BJ (cell line): ENCODE results near the gene KCTD7. TPM values are rescaled to one million over a fixed set of nuclear protein-coding genes. Genes with fewer than 3 reads are reported as not detected.

Experiments used
- CTCF ChIA-PET: fragments of 350-600 bp; formaldehyde crosslinking; extraction: SDS; loops from one replicate; lab custom pipeline; 2021; ENCODE audit warnings: antibody characterized with exemption, inconsistent platforms; lab: Yijun Ruan, JAX
- POLR2A ChIA-PET: fragments of 300-600 bp; sonication (Branson Sonifier 250); formaldehyde crosslinking; extraction: SDS; loops from one replicate; lab custom pipeline; 2021; ENCODE audit warnings: antibody characterized with exemption; lab: Charles Lee
- DNase-seq: peaks from one replicate; pipeline ENCODE4 v3.0.0-alpha.2; 2011; ENCODE audit warnings: low read depth
- H3K27me3 ChIP-seq: 2 replicates; pipeline ENCODE4 v1.6.0; 2011; ENCODE audit warnings: low read length; ENCODE audit not compliant: control insufficient read depth, insufficient read depth
- H3K36me3 ChIP-seq: 2 replicates; pipeline ENCODE4 v1.5.1; 2011; ENCODE audit warnings: low read length; ENCODE audit not compliant: control insufficient read depth, insufficient read depth
- H3K4me3 ChIP-seq: 2 replicates; pipeline ENCODE4 v1.5.1; 2011; ENCODE audit warnings: low read depth, mild to moderate bottlenecking, control low read depth, low read length
- polyA plus RNA-seq: library from polyadenylated mRNA; depleted of rRNA; stranded (reverse); fragments of >200 nt; gene quantifications from 2 replicates; pipeline ENCODE4 v1.2.3, GENCODE V29; 2011
- TF ChIP-seq, protein P1 (sequence below): IDR thresholded peaks from 2 replicates; pipeline ENCODE4 v1.5.1; 2011; ENCODE audit warnings: low read depth, mild to moderate bottlenecking, control low read depth, inconsistent platforms, low read length, moderate library complexity; ENCODE audit not compliant: insufficient read depth

KCTD7 gene
- polyA plus RNA-seq, 1 experiment = 21.0 TPM

DNA sequence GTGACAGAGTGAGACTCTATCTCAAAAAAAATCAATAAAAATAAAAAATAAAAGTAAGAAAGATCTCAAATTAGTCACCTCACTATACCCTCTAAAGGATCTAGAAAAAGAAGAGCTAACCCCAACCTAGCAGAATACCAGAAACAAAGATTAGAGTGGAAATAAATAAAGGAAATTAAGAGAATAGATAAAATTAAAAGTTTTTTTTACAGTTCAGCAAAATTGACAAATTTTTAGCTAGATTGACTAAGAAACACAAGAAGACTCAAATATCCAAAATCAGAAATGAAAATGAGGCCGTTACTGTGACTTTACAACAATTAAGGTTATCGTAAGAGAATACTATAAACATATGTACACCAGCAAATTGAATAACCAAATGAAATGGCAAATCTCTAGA lies 29.1 kb downstream of the KCTD7 start:
- Histone ChIP-seq H3K27me3 (no peaks in the 10 kb centered on the region), H3K4me3 (no peak overlapping the region), H3K36me3 (peaks cover 4% of the 10 kb centered on the region; the same call in 1 of the 2 replicates)
- TF ChIP-seq, protein P1, sequence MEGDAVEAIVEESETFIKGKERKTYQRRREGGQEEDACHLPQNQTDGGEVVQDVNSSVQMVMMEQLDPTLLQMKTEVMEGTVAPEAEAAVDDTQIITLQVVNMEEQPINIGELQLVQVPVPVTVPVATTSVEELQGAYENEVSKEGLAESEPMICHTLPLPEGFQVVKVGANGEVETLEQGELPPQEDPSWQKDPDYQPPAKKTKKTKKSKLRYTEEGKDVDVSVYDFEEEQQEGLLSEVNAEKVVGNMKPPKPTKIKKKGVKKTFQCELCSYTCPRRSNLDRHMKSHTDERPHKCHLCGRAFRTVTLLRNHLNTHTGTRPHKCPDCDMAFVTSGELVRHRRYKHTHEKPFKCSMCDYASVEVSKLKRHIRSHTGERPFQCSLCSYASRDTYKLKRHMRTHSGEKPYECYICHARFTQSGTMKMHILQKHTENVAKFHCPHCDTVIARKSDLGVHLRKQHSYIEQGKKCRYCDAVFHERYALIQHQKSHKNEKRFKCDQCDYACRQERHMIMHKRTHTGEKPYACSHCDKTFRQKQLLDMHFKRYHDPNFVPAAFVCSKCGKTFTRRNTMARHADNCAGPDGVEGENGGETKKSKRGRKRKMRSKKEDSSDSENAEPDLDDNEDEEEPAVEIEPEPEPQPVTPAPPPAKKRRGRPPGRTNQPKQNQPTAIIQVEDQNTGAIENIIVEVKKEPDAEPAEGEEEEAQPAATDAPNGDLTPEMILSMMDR = no peak
- no peak for DNase-seq
- ChIA-PET CTCF (no interaction called here), POLR2A (no interaction called here)

DNA sequence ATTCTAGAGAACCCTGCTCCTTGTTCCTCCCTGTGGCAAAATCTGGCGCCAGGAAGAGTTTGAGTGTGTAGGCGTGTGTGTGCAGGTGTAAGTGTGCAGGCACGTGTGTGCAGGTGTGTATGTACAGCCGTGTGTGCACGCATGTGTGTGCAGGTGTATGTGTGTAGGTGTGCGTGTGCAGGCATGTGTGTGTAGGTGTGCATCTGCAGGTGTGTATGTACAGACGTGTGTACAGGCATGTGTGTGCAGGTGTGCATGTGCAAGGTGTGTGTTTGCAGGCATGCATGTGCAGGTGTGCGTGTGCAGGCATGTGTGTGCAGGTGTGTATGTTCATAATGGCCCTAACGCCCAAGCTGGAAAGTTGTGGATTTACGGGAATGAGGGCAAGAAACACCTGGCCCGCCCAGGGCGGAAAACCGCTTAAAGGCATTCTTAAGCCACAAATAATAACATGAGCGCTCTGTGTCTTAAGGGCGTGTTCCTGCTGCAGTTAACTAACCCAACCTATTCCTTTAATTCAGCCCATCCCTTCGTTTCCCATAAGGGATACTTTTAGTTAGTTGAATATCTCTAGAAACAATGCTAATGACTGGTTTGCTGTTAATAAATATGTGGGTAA lies 34.1 kb downstream of the KCTD7 start:
- TF ChIP-seq, protein P1 = no peak
- no peaks in the 10 kb centered on the region for H3K27me3 ChIP-seq
- ChIA-PET POLR2A (no interaction called here), CTCF (no interaction called here)
- H3K4me3 ChIP-seq = no peak overlapping the region
- H3K36me3 ChIP-seq = peaks cover 5% of the 10 kb centered on the region
- DNase-seq = no peak

- CTCF ChIA-PET = no interaction called here
- no peak for DNase-seq
- peaks cover 12% of the 10 kb centered on the region for H3K36me3 ChIP-seq
- POLR2A ChIA-PET = interaction anchor here (0.6 kb wide), 1 partner anchor 459 kb away, joined by 7 read pairs; no protein-coding TSS in a partner anchor
- TF ChIP-seq, protein P1 = no peak
- no peaks in the 10 kb centered on the region for H3K27me3 ChIP-seq
- no peak overlapping the region for H3K4me3 ChIP-seq
These were observed 36.1 kb downstream of the KCTD7 start for GRCh38 chr7:66664590-66665293.

GRCh38 chr7:66666313-66666952 lies 37.8 kb downstream of the KCTD7 start:
- TF ChIP-seq, protein P1 = no peak
- DNase-seq = no peak
- Histone ChIP-seq H3K4me3 (no peak overlapping the region), H3K27me3 (no peaks in the 10 kb centered on the region), H3K36me3 (peaks cover 13% of the 10 kb centered on the region)
- CTCF ChIA-PET = no interaction called here
- POLR2A ChIA-PET = no interaction called here

DNA sequence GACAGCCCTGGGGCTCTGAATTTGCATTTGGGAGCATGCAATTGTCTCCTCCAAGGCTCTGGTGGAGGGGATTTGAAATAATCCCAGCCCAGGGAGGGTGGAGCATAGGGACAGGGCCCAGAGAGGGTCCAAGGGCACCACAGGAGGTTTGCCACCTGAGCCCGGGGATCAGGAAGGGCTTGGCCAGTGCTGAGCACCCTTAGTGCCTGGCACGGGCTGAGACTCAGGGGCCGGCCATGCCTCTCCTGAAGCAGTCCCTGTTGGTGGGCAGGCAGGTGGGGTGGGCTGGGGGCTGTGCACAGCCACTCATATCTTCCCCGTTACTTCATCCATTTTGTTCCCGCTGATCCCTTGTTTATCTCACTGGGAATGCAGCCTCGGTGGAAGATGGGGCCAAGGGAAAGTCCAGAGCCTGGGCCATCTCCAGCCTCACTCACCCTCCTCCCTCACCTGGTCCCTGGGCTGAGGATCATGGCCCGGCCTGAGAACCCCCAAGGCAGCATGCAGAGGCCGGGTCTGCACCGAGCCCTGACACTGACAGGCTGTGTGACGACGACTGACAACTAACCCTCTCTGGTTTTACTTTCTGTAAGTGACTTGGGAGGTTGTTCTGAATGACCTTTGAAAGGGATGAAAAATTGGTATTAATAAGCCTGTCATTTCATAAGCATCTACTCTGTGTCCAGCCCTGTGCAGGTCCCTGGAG lies 38.5 kb downstream of the KCTD7 start:
- POLR2A ChIA-PET = no interaction called here
- no peaks in the 10 kb centered on the region for H3K27me3 ChIP-seq

More for the DNA sequence above, 38.5 kb downstream of the KCTD7 start:
- CTCF ChIA-PET = no interaction called here
- TF ChIP-seq, protein P1 = no peak
- no peak for DNase-seq
- Histone ChIP-seq H3K4me3 (no peak overlapping the region), H3K36me3 (peaks cover 13% of the 10 kb centered on the region)
